PC-9 (cell line): Measurements from ENCODE around the gene GPR25. TPM values are rescaled to one million over a fixed set of nuclear protein-coding genes. Genes with fewer than 3 reads are reported as not detected.

Experiments
- BruUV-seq: library from RNA; stranded (reverse); fragments of 400-500 nt; replicated peaks from 2 replicates; lab custom pipeline; 2021; lab: Mats Ljungman, UMichigan
- CTCF ChIA-PET: fragments of 300-600 bp; sonication (Branson Sonifier 250); formaldehyde crosslinking; loops from one replicate; lab custom pipeline; 2022; ENCODE audit warnings: antibody characterized with exemption; lab: Charles Lee
- POLR2A ChIA-PET: fragments of 300-600 bp; sonication (Branson Sonifier 250); formaldehyde crosslinking; loops from one replicate; lab custom pipeline; 2022; ENCODE audit warnings: antibody characterized with exemption; ENCODE audit not compliant: unreplicated experiment; lab: Charles Lee
- DNase-seq, 2 experiments: peaks; one replicate each; pipeline versions ENCODE4 v3.0.0 to v3.0.0-alpha.2; 2015 to 2022; ENCODE audit warnings: mixed read lengths in 1 of 2
- H2AFZ ChIP-seq: fragments of 200-600 bp; sonication (generic); 2 replicates; pipeline ENCODE4 v1.8.1; 2017; ENCODE audit warnings: antibody characterized with exemption
- H3F3A ChIP-seq: fragments of 200-600 bp; sonication (generic); 2 replicates; pipeline ENCODE4 v1.8.1; 2017; ENCODE audit warnings: antibody characterized with exemption, mild to moderate bottlenecking, low read depth; ENCODE audit not compliant: insufficient read depth
- H3K27ac ChIP-seq: fragments of 200-600 bp; sonication (generic); 2 replicates; pipeline ENCODE4 v1.6.1; 2016; ENCODE audit warnings: mixed run types
- H3K27me3 ChIP-seq: fragments of 200-600 bp; sonication (generic); 2 replicates; pipeline ENCODE4 v1.6.1; 2016; ENCODE audit warnings: low read depth, mixed run types; ENCODE audit not compliant: insufficient read depth
- H3K36me3 ChIP-seq: fragments of 200-600 bp; sonication (generic); 2 replicates; pipeline ENCODE4 v1.6.1; 2016; ENCODE audit warnings: low read depth, mixed run types
- H3K4me1 ChIP-seq: fragments of 200-600 bp; sonication (generic); replicated peaks from 2 replicates; pipeline ENCODE4 v1.6.1; 2016; ENCODE audit warnings: mixed run types; ENCODE audit not compliant: insufficient read depth
- H3K4me2 ChIP-seq: fragments of 200-600 bp; sonication (generic); 2 replicates; pipeline ENCODE4 v1.6.1; 2017; ENCODE audit warnings: mixed run types
- H3K4me3 ChIP-seq: fragments of 200-600 bp; sonication (generic); 2 replicates; pipeline ENCODE4 v1.6.1; 2016; ENCODE audit warnings: mixed run types
- H3K79me2 ChIP-seq: fragments of 200-600 bp; sonication (generic); 2 replicates; pipeline ENCODE4 v1.6.1; 2017; ENCODE audit warnings: low read depth, mixed run types
- H3K9me2 ChIP-seq: fragments of 200-600 bp; sonication (generic); 2 replicates; pipeline ENCODE4 v1.8.1; 2017; ENCODE audit warnings: mild to moderate bottlenecking; ENCODE audit not compliant: insufficient read depth
- H3K9me3 ChIP-seq: fragments of 200-600 bp; sonication (generic); 2 replicates; pipeline ENCODE4 v1.8.1; 2016; ENCODE audit warnings: low read depth; ENCODE audit not compliant: insufficient read depth
- H4K20me1 ChIP-seq: fragments of 200-600 bp; sonication (generic); 2 replicates; pipeline ENCODE4 v1.8.1; 2017; ENCODE audit not compliant: insufficient read depth
- CTCF ChIP-seq: fragments of 200-600 bp; sonication (generic); conservative IDR thresholded peaks from 2 replicates; pipeline ENCODE4 v1.6.1; 2017; ENCODE audit warnings: mixed run types, antibody characterized with exemption, mild to moderate bottlenecking, moderate library complexity
- EZH2 ChIP-seq: fragments of 200-600 bp; sonication (generic); IDR thresholded peaks from 2 replicates; pipeline ENCODE4 v1.8.0; 2017; ENCODE audit warnings: antibody characterized with exemption, low read depth
- intact Hi-C: fragments of 100-400 bp; cut with micrococcal nuclease; formaldehyde crosslinking; loops from one replicate; pipeline ENCODE4 v1.10.0; 2022; ENCODE audit not compliant: unreplicated experiment
- total RNA-seq: library from RNA; stranded (reverse); gene quantifications from 2 replicates; pipeline ENCODE4 v1.2.3, GENCODE V29; 2021

The GPR25 gene
- total RNA-seq, 1 experiment from 2014 or later = not detected

GRCh38 chr1:200861937-200862647 is 10.7 kb upstream of the GPR25 start:
- H3K27ac ChIP-seq = no peak overlapping the region
- H2AFZ ChIP-seq = no peak overlapping the region
- H3K4me2 ChIP-seq = no peak overlapping the region
- H3K4me1 ChIP-seq = no peaks in the 10 kb centered on the region
- POLR2A ChIA-PET = no interaction called here
- H3F3A ChIP-seq = peaks cover 7% of the 10 kb centered on the region; the same call in 1 of the 2 replicates
- no peak for DNase-seq
- no peaks in the 10 kb centered on the region for H3K9me2 ChIP-seq
- H3K9me3 ChIP-seq = no peaks in the 10 kb centered on the region
- no peak overlapping the region for H3K4me3 ChIP-seq
- H3K79me2 ChIP-seq = no peaks in the 10 kb centered on the region
- TF ChIP-seq EZH2 (no peak), CTCF (no peak)
- no peaks in the 10 kb centered on the region for H4K20me1 ChIP-seq
- peaks cover 16% of the 10 kb centered on the region; the same call in 1 of the 2 replicates for H3K36me3 ChIP-seq
- BruUV-seq = no TSS peak
- intact Hi-C loops = no loop called here
- H3K27me3 ChIP-seq = no peaks in the 10 kb centered on the region
- CTCF ChIA-PET = no interaction called here

GRCh38 chr1:200862713-200863415 is 9.9 kb upstream of the GPR25 start:
- Histone ChIP-seq H4K20me1 (no peaks in the 10 kb centered on the region), H3K36me3 (peaks cover 8% of the 10 kb centered on the region; the same call in 1 of the 2 replicates), H2AFZ (no peak overlapping the region), H3K27me3 (no peaks in the 10 kb centered on the region), H3K4me2 (no peak overlapping the region), H3K9me2 (no peaks in the 10 kb centered on the region), H3K4me1 (no peaks in the 10 kb centered on the region), H3K4me3 (no peak overlapping the region), H3K79me2 (no peaks in the 10 kb centered on the region), H3K27ac (no peak overlapping the region), H3K9me3 (no peaks in the 10 kb centered on the region), H3F3A (peaks cover 7% of the 10 kb centered on the region; the same call in 1 of the 2 replicates)
- BruUV-seq = no TSS peak
- intact Hi-C loops = no loop called here
- DNase-seq = no peak
- POLR2A ChIA-PET = no interaction called here
- TF ChIP-seq EZH2 (no peak), CTCF (no peak)
- CTCF ChIA-PET = no interaction called here

GRCh38 chr1:200866116-200866515 is 6.7 kb upstream of the GPR25 start:
- CTCF ChIA-PET = no interaction called here
- no peak overlapping the region for H3K27ac ChIP-seq
- no peaks in the 10 kb centered on the region for H4K20me1 ChIP-seq
- no peaks in the 10 kb centered on the region for H3K9me3 ChIP-seq
- H3K36me3 ChIP-seq = peaks cover 5% of the 10 kb centered on the region; the same call in 1 of the 2 replicates
- no TSS peak for BruUV-seq
- H3K4me3 ChIP-seq = no peak overlapping the region
- H2AFZ ChIP-seq = no peak overlapping the region
- no peaks in the 10 kb centered on the region for H3K79me2 ChIP-seq
- intact Hi-C loops = no loop called here
- H3F3A ChIP-seq = peaks cover 7% of the 10 kb centered on the region; the same call in 1 of the 2 replicates
- H3K27me3 ChIP-seq = no peaks in the 10 kb centered on the region
- no peaks in the 10 kb centered on the region for H3K9me2 ChIP-seq
- no peak for DNase-seq
- H3K4me2 ChIP-seq = no peak overlapping the region
- no peaks in the 10 kb centered on the region for H3K4me1 ChIP-seq
- POLR2A ChIA-PET = no interaction called here
- TF ChIP-seq EZH2 = no peak
